ENCODE measurements around the gene CXCL11. TPM values are rescaled to one million over a fixed set of nuclear protein-coding genes. Genes with fewer than 3 reads are reported as not detected.

CXCL11 gene
- total and polyA plus RNA-seq, 10 of the 15 experiments (the other 5 are each of a cell fraction or from before 2014, with no cell fraction given) = 0.04 TPM; not detected in 9

GRCh38 chr4:76011700-76012387, 24.0 kb downstream of the CXCL11 start (continued):
- no peak for TF ChIP-seq BHLHE40 (IDR thresholded peaks at IDR 0.05; ENCODE audit: borderline replicate concordance in 1 of 2, low read depth in 2 of 2, low read length in 1 of 2)
- 0 out of 2 replicates have a peak, but pooled peaks have one; percentile 11 for TF ChIP-seq SREBF1 (IDR thresholded peaks at IDR 0.05; ENCODE audit: low read length)
- peak; percentile 61 for TF ChIP-seq SKIL (IDR thresholded peaks at IDR 0.05; ENCODE audit: low read depth, poor library complexity, severe bottlenecking)
- peak; percentile 66; the same call in 1 of the 2 replicates for TF ChIP-seq JUNB (IDR thresholded peaks at IDR 0.05)
- TF ChIP-seq HSF1 (IDR thresholded peaks at IDR 0.05; ENCODE audit: low read depth, low read length) = no peak
- TF ChIP-seq NFYB (IDR thresholded peaks at IDR 0.05; ENCODE audit: insufficient read depth, low read depth, low read length) = no peak
- no peak for TF ChIP-seq SUPT20H (IDR thresholded peaks at IDR 0.05; ENCODE audit: borderline replicate concordance, control insufficient read depth, low read depth, low read length)
- no peak for TF ChIP-seq JUND (IDR thresholded peaks at IDR 0.05; ENCODE audit: low read depth, low read length)
- TF ChIP-seq IRF4 (IDR thresholded peaks at IDR 0.05; ENCODE audit: low read depth, low read length) = 0 out of 2 replicates have a peak, but pooled peaks have one; percentile 8
- TF ChIP-seq TCF7 (IDR thresholded peaks at IDR 0.05; ENCODE audit: borderline replicate concordance) = no peak
- peak; percentile 64 for TF ChIP-seq GATAD2B (conservative IDR thresholded peaks at IDR 0.05; ENCODE audit: low read depth)
- TF ChIP-seq RBBP5 (conservative IDR thresholded peaks at IDR 0.05) = no peak
- TF ChIP-seq CUX1 (IDR thresholded peaks at IDR 0.05; ENCODE audit: insufficient replicate concordance, low read depth, low read length) = no peak
- TF ChIP-seq PML (IDR thresholded peaks at IDR 0.05; ENCODE audit: low read length) = peak; percentile 71; the same call in 1 of the 2 replicates
- no peak for TF ChIP-seq SIN3A (IDR thresholded peaks at IDR 0.05; ENCODE audit: low read depth, low read length)
- no peak for TF ChIP-seq PBX3 (IDR thresholded peaks at IDR 0.05; ENCODE audit: insufficient replicate concordance, low read depth, low read length)
- no peak for TF ChIP-seq POLR2AphosphoS5 (IDR thresholded peaks at IDR 0.05; ENCODE audit: low read length)
- no peak for TF ChIP-seq NR2C2 (IDR thresholded peaks at IDR 0.05; ENCODE audit: borderline replicate concordance, control insufficient read depth, insufficient read length, low read depth)
- peak; percentile 86; the same call in 1 of the 2 replicates for TF ChIP-seq ZNF217 (IDR thresholded peaks at IDR 0.05)
- no peak for TF ChIP-seq YY1 (IDR thresholded peaks at IDR 0.05; ENCODE audit: low read depth, low read length)
